T follicular helper cell (primary cell): Measurements from ENCODE around the gene KRTAP4-3.
"Not testable (repeated sequence)": the region's sequence is repeated elsewhere in the genome, so short reads cannot be mapped to it uniquely, and the experiment has no call there.

Source experiments
- DNase-seq: peaks from one replicate; pipeline ENCODE4 v3.0.0-alpha.2; 2020; ENCODE audit warnings: low read depth
- total RNA-seq, 2 experiments: gene quantifications; one replicate each; lab custom pipeline; 2026; lab: John Stamatoyannopoulos, UW

The KRTAP4-3 gene
- 0 reads per million in 2 experiments for total RNA-seq

- no peak for DNase-seq
These were observed at the start of gene KRTAP4-3 for GRCh38 chr17:41168121-41168520. Gene KRTAP4-3 (minus strand): TSS chr17:41168221. CDS start chr17:41168172, 49 bp downstream.

- DNase-seq, result no peak
These were observed 47.7 kb upstream of the KRTAP4-3 start for GRCh38 chr17:41215681-41216080.

- DNase-seq, result no peak
These were observed 44.6 kb upstream of the KRTAP4-3 start for GRCh38 chr17:41212524-41213169.

GRCh38 chr17:41211845-41212466, 43.9 kb upstream of the KRTAP4-3 start:
- no peak for DNase-seq

- no peak for DNase-seq
These were observed 31.5 kb upstream of the KRTAP4-3 start for GRCh38 chr17:41199421-41200078.

- no peak for DNase-seq
These were observed 28.0 kb upstream of the KRTAP4-3 start for GRCh38 chr17:41196068-41196467.

GRCh38 chr17:41190328-41190727, 22.3 kb upstream of the KRTAP4-3 start:
- no peak for DNase-seq

- not testable (repeated sequence) for DNase-seq
These were observed 21.9 kb upstream of the KRTAP4-3 start, which contains the start of gene KRTAP9-1 for GRCh38 chr17:41189837-41190318. Gene KRTAP9-1 (plus strand): TSS chr17:41189887. CDS start chr17:41189887, 0 bp downstream.

- DNase-seq, result no peak
These were observed 18.9 kb upstream of the KRTAP4-3 start for GRCh38 chr17:41186872-41187271.

GRCh38 chr17:41185001-41185400, 17.0 kb upstream of the KRTAP4-3 start:
- no peak for DNase-seq

- DNase-seq, result no peak
These were observed 16.5 kb upstream of the KRTAP4-3 start, which contains the start of gene KRTAP4-1 for GRCh38 chr17:41184480-41184961. Gene KRTAP4-1 (minus strand): TSS chr17:41184911. CDS start chr17:41184854, 57 bp downstream.

GRCh38 chr17:41178843-41179616, 11.0 kb upstream of the KRTAP4-3 start:
- no peak for DNase-seq

GRCh38 chr17:41178341-41178740, 10.3 kb upstream of the KRTAP4-3 start:
- no peak for DNase-seq

- DNase-seq, result no peak
These were observed 9.8 kb upstream of the KRTAP4-3 start, which contains the start of gene KRTAP4-2 for GRCh38 chr17:41177727-41178271. Gene KRTAP4-2 (minus strand): TSS chr17:41178221. CDS start chr17:41178164, 57 bp downstream.

GRCh38 chr17:41176744-41177387, 8.8 kb upstream of the KRTAP4-3 start:
- DNase-seq, result no peak

- no peak for DNase-seq
These were observed 3.9 kb upstream of the KRTAP4-3 start for GRCh38 chr17:41171886-41172285.

GRCh38 chr17:41167561-41167960, 460 bp downstream of the KRTAP4-3 start:
- DNase-seq, result no peak

GRCh38 chr17:41163828-41164227, 4.2 kb downstream of the KRTAP4-3 start:
- DNase-seq, result no peak

GRCh38 chr17:41160648-41161047, 7.4 kb downstream of the KRTAP4-3 start, which contains the start of gene KRTAP4-4:
Gene KRTAP4-4 (minus strand): TSS chr17:41160748. CDS start chr17:41160691, 57 bp downstream.
- DNase-seq, result no peak

- not testable (repeated sequence) for DNase-seq
These were observed 7.8 kb downstream of the KRTAP4-3 start for GRCh38 chr17:41160190-41160589.

GRCh38 chr17:41153856-41154255, 14.2 kb downstream of the KRTAP4-3 start:
- DNase-seq, result no peak
